Measurements from ENCODE around the gene OPA1.

The OPA1 gene

DNA sequence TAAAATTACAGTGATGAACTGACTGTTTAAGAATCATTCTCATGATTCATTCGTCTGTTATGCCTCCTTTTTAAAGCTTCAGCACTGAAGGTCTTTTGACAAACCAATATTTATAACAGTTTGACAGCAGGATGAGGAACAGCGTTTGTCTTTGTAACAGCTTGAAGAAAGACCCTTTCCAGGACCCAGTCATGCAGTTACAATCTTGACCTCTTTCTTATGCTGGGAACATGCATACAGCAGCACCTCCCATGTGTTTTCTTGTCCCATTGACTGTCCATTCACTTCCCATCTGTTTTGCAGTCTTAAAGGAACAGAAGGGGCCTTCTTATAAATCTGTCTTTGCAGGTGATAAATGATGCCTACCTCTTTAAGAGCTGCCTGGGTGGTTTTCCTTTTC is 87.2 kb downstream of the OPA1 start:
- Histone ChIP-seq H3K4me3 (ENCODE audit: low read depth, low read length) (no peak overlapping the region), H3K27ac (ENCODE audit: low read depth, low read length) (no peak overlapping the region), H3K9me3 (ENCODE audit: control insufficient read depth, insufficient read depth, low read depth, low read length) (no peaks in the 10 kb centered on the region), H3K9ac (ENCODE audit: low read length) (no peak overlapping the region), H3K27me3 (ENCODE audit: control insufficient read depth, insufficient read depth, low read length) (no peaks in the 10 kb centered on the region), H3K36me3 (ENCODE audit: control insufficient read depth, insufficient read depth, low read length) (peaks cover 12% of the 10 kb centered on the region), H3K4me1 (ENCODE audit: control insufficient read depth, insufficient read depth, low read length) (no peaks in the 10 kb centered on the region)

DNA sequence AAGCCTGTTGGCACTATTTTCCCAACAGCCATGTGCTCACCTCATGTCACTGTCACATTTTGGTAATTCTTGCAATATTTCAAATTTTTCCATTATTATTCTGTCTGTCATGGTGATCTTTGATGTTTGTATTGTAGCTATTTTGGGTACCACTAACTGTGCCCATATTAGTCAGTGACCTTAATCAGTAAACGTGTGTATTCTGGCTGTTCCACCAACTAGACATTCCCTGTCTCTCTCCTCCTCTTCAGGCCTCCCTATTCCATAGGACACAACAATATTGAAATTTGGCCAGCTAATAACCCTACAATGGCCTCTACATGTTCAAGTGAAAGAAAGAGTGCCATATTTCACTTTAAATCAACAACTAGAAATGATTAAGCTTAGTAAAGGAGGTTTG is 88.6 kb downstream of the OPA1 start:
- H3K27me3 ChIP-seq (ENCODE audit: control insufficient read depth, insufficient read depth, low read length) = no peaks in the 10 kb centered on the region
- no peak overlapping the region for H3K27ac ChIP-seq (ENCODE audit: low read depth, low read length)
- H3K36me3 ChIP-seq (ENCODE audit: control insufficient read depth, insufficient read depth, low read length) = peaks cover 6% of the 10 kb centered on the region; the same call in 1 of the 2 replicates
- no peak overlapping the region for H3K4me3 ChIP-seq (ENCODE audit: low read depth, low read length)
- H3K9ac ChIP-seq (ENCODE audit: low read length) = no peak overlapping the region
- H3K9me3 ChIP-seq (ENCODE audit: control insufficient read depth, insufficient read depth, low read depth, low read length) = no peaks in the 10 kb centered on the region
- H3K4me1 ChIP-seq (ENCODE audit: control insufficient read depth, insufficient read depth, low read length) = no peaks in the 10 kb centered on the region

DNA sequence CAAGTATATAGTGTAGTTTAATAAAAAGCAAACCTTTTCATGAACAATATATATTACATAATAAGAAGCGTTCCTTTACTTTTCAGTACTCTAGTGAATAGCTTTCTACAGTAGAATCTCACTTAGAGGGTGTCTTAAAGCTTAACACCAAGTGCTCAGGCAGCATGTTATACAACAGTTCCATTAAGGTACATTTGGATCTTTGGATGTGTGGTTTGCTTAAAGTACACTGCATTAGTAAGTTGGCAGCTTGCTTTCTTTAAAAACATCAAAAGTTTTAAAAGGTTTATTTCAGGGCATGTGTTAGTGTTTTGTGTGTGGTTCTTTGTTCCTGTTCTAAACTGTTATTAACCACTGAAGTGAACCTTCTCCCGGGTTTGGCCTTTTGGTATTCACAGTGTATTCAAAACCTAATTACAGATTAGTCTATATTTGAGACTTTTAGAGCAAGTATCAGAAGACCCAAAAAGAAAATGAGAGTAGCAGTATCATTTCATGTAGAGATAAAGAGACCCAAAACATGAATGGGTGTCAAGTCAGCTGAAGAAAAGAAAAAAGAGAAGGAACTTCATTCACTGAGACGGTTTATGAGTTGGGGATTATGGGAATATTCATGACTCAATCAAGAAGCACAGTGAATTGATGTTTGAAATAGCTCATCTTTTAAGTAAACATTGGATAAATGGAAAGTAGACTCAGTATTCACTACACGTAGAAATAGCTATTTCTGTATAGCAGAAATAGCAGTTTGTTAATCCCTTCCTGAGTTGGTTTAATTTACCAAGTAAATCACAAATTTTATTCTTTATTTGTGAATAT is 93.9 kb downstream of the OPA1 start:
- no peaks in the 10 kb centered on the region for H3K27me3 ChIP-seq (ENCODE audit: control insufficient read depth, insufficient read depth, low read length)
- H3K9me3 ChIP-seq (ENCODE audit: control insufficient read depth, insufficient read depth, low read depth, low read length) = no peaks in the 10 kb centered on the region
- H3K4me1 ChIP-seq (ENCODE audit: control insufficient read depth, insufficient read depth, low read length) = no peaks in the 10 kb centered on the region
- H3K9ac ChIP-seq (ENCODE audit: low read length) = no peak overlapping the region
- H3K27ac ChIP-seq (ENCODE audit: low read depth, low read length) = no peak overlapping the region
- H3K36me3 ChIP-seq (ENCODE audit: control insufficient read depth, insufficient read depth, low read length) = peaks cover 14% of the 10 kb centered on the region
- no peak overlapping the region for H3K4me3 ChIP-seq (ENCODE audit: low read depth, low read length)

DNA sequence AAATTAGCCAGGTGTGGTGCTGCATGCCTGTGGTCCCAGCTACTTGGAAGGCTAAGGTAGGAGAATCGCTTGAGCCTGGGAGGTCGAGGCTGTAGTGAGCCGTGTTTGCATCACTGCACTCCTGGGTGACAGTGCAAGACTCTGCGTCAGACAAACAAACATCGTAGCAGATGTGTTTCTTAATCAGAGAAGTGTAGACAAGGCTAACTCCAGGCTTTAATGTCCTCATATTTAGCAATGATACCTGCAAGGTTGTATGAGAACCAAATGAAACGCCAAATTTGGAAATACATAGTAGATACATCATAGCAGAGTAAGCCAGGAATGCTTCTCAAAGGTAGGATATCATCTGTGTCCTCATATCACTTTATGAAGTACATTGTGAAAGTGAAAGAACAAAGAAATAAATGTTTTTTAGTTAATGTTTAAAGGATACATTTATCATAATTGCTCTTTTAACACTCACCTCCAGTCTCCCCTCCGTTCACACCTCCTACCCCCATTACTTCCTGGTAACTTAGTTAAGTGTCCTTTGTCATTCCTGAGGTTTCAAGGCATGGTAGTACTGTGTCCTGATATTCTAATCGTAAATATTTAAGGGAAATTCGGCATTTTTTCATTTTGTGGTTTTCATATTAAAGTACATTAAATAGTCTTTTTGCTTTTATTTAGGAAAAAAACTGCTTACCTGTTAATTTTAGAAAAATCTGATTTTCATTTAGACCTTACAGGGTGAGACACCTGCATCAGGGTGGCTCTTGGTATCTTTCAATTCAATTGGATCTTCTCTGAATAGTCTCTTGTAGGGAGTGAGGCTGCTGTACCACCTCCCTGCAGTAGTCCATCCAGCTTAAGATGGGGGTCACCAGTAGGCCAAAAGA is 96.1 kb downstream of the OPA1 start:
- Histone ChIP-seq H3K27me3 (ENCODE audit: control insufficient read depth, insufficient read depth, low read length) (no peaks in the 10 kb centered on the region), H3K9me3 (ENCODE audit: control insufficient read depth, insufficient read depth, low read depth, low read length) (no peaks in the 10 kb centered on the region), H3K4me3 (ENCODE audit: low read depth, low read length) (no peak overlapping the region), H3K9ac (ENCODE audit: low read length) (no peak overlapping the region), H3K4me1 (ENCODE audit: control insufficient read depth, insufficient read depth, low read length) (no peaks in the 10 kb centered on the region), H3K36me3 (ENCODE audit: control insufficient read depth, insufficient read depth, low read length) (peaks cover 26% of the 10 kb centered on the region), H3K27ac (ENCODE audit: low read depth, low read length) (no peak overlapping the region)

DNA sequence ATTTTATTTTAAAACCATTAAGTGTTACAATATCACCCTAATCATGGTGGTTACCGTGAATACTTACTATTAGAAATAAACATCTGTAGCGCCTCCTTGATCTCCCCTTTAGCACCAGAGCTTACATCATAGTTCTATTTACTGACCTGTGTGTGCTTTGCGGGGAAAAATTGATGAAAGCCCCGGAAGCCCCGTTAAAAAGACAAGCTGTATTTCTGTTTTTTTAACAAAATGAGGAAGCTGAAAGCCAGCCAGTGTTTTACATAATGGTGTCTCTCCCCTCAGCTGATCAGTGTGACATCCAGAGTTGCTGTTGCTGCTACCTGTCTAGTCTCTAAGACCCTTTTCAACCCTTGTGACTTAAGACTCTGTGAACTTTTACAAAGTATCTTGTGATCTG is 100.8 kb downstream of the OPA1 start:
- peaks cover 41% of the 10 kb centered on the region for H3K36me3 ChIP-seq (ENCODE audit: control insufficient read depth, insufficient read depth, low read length)
- no peaks in the 10 kb centered on the region for H3K27me3 ChIP-seq (ENCODE audit: control insufficient read depth, insufficient read depth, low read length)
- H3K4me3 ChIP-seq (ENCODE audit: low read depth, low read length) = no peak overlapping the region
- no peaks in the 10 kb centered on the region for H3K9me3 ChIP-seq (ENCODE audit: control insufficient read depth, insufficient read depth, low read depth, low read length)
- no peak overlapping the region for H3K27ac ChIP-seq (ENCODE audit: low read depth, low read length)
- no peak overlapping the region for H3K9ac ChIP-seq (ENCODE audit: low read length)
- no peaks in the 10 kb centered on the region for H3K4me1 ChIP-seq (ENCODE audit: control insufficient read depth, insufficient read depth, low read length)

DNA sequence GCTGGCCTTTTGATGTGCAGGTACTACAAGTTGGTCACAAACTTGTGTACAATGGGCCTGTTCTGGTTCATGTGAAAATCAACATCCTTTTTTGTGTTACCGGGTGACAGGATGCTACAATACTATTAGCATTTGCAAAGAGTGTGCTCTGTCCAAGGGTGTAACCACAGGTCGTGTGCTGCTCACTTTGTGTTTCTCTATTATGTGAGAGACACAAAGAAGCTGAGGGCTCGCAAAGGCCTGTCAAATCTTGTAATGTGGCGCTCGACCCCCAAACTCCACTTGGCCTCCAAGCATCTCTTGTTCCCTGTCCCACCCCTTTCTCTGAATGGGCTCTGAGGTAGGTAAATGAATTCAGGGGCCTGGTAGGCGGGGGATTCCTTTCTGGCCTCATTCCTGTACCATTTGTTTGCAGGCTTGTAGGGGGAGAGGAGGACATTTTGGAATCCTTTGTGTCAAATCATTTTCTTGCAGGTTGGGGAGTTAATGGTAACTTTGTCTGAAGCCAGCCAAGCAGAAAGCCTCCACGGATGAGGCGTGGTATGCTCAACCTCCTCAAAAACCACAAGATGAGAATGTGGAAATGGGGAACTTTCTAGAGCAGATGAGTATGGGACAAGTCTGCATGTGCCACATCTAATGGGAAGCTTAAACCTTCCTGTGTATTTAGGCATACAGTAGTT is 109.1 kb downstream of the OPA1 start:
- peaks cover 5% of the 10 kb centered on the region; the same call in 1 of the 2 replicates for H3K36me3 ChIP-seq (ENCODE audit: control insufficient read depth, insufficient read depth, low read length)
- H3K4me3 ChIP-seq (ENCODE audit: low read depth, low read length) = no peak overlapping the region
- H3K27ac ChIP-seq (ENCODE audit: low read depth, low read length) = no peak overlapping the region
- H3K27me3 ChIP-seq (ENCODE audit: control insufficient read depth, insufficient read depth, low read length) = no peaks in the 10 kb centered on the region
- H3K9ac ChIP-seq (ENCODE audit: low read length) = no peak overlapping the region
- peaks cover 6% of the 10 kb centered on the region; the same call in 1 of the 2 replicates for H3K4me1 ChIP-seq (ENCODE audit: control insufficient read depth, insufficient read depth, low read length)
- no peaks in the 10 kb centered on the region for H3K9me3 ChIP-seq (ENCODE audit: control insufficient read depth, insufficient read depth, low read depth, low read length)

DNA sequence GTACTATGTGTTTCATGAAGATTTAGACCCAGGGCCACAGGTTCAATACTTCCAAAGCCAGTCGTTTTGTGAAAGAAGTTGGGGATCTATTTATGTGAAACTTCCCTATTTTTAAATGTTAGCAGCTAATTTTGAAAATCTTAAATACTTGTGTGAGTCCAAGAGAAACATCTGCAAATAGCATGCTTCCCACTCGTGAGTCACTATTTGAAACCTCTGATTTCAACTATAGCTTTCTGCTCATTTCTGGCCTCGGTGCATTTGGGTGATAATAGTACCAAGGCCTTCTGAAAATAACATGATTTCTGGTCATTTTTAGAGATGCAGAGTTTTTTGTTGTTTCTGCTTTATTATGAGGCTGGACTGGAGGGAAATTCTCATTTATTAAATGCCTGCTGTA is 110.0 kb downstream of the OPA1 start:
- Histone ChIP-seq H3K27me3 (ENCODE audit: control insufficient read depth, insufficient read depth, low read length) (no peaks in the 10 kb centered on the region), H3K9ac (ENCODE audit: low read length) (no peak overlapping the region), H3K4me3 (ENCODE audit: low read depth, low read length) (no peak overlapping the region), H3K36me3 (ENCODE audit: control insufficient read depth, insufficient read depth, low read length) (peaks cover 5% of the 10 kb centered on the region; the same call in 1 of the 2 replicates), H3K27ac (ENCODE audit: low read depth, low read length) (no peak overlapping the region), H3K9me3 (ENCODE audit: control insufficient read depth, insufficient read depth, low read depth, low read length) (no peaks in the 10 kb centered on the region), H3K4me1 (ENCODE audit: control insufficient read depth, insufficient read depth, low read length) (peaks cover 6% of the 10 kb centered on the region; the same call in 1 of the 2 replicates)

DNA sequence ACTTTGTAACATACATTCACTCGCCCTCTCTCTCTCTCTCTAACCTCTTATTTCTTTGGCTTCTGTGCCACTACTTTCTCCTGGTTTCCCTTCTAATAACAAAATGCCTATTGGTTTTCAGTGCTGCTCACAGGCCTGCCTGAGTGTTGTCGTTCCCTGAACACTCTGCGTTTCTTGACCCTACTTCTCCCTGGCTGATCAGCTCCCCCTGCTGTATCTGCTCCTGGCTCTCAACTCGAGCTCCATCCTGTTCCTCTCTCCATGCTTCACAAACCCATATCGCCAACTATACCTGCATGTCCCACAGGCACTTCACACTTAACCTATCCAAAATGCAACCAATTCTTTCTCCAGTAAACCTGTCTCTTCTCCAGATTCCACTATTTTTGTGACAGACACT is 111.4 kb downstream of the OPA1 start:
- peaks cover 5% of the 10 kb centered on the region; the same call in 1 of the 2 replicates for H3K36me3 ChIP-seq (ENCODE audit: control insufficient read depth, insufficient read depth, low read length)
- H3K9me3 ChIP-seq (ENCODE audit: control insufficient read depth, insufficient read depth, low read depth, low read length) = no peaks in the 10 kb centered on the region
- no peaks in the 10 kb centered on the region for H3K27me3 ChIP-seq (ENCODE audit: control insufficient read depth, insufficient read depth, low read length)
- no peak overlapping the region for H3K4me3 ChIP-seq (ENCODE audit: low read depth, low read length)
- H3K4me1 ChIP-seq (ENCODE audit: control insufficient read depth, insufficient read depth, low read length) = peaks cover 6% of the 10 kb centered on the region; the same call in 1 of the 2 replicates
- no peak overlapping the region for H3K27ac ChIP-seq (ENCODE audit: low read depth, low read length)
- H3K9ac ChIP-seq (ENCODE audit: low read length) = no peak overlapping the region

DNA sequence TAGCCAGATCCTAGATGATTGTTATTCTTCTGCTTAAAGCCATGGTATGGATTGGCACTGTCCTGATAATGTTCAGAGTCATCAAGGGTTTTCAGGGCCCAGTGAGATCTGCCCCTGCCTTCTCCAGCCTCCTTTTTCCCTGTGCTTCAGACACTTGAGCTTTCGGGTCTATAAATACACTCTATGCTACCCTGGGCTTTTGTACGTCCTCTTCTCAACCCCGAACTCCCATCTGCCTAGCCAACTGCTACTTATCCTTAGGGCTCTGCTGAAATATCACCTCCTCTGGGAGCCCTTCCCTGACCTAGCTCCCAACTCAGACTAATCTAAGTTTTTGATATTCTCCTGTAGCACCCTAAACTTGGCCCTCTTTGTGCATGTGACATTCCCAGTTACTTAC is 115.3 kb downstream of the OPA1 start:
- Histone ChIP-seq H3K9ac (ENCODE audit: low read length) (no peak overlapping the region), H3K4me3 (ENCODE audit: low read depth, low read length) (no peak overlapping the region), H3K4me1 (ENCODE audit: control insufficient read depth, insufficient read depth, low read length) (peaks cover 11% of the 10 kb centered on the region; the same call in 1 of the 2 replicates)

DNA sequence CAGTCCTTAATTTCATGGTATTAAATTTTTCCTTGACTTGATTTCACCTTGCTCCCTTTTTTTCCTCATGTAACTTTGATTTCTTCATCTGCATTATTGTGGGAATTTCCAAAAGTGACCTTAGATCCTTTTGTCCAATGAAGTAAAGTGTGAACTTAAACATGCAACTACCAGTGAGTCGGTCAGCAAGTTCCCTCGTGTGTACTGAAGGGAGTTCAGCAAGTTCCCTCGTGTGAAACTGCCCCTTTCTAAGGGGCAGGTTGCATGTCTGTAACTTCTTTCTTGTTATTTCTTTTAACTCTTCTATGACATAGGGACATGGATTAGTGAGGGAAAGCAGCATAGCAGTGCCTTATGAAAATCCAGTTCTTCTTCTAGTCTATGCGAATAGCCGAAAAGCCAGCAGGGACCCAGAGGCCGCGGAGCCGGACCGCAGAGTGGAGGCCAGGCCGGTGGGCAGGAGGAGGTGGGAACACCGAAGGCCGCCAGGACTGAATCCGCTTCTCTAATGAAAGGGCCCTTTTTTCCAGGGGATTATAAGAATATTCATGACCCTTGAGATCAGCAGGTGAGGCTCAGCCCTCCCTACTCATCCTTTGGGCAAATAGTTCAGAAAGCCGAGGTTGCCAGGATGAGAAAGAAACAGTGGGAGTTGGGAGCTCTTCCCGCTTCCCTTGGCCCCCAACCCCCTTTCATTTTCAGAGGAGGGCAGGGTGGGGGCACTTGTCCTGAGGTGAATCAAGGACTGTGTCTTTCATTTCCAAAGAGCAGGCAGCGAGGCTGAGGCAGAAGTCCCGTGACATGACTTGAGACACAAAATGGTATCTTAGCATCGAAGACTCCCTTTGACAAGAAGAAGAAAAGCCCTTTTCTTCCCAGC is 117.5 kb downstream of the OPA1 start:
- Histone ChIP-seq H3K4me3 (ENCODE audit: low read depth, low read length) (no peak overlapping the region), H3K9me3 (ENCODE audit: control insufficient read depth, insufficient read depth, low read depth, low read length) (peaks cover 28% of the 10 kb centered on the region), H3K27ac (ENCODE audit: low read depth, low read length) (no peak overlapping the region), H3K4me1 (ENCODE audit: control insufficient read depth, insufficient read depth, low read length) (peaks cover 11% of the 10 kb centered on the region; the same call in 1 of the 2 replicates), H3K36me3 (ENCODE audit: control insufficient read depth, insufficient read depth, low read length) (no peaks in the 10 kb centered on the region), H3K27me3 (ENCODE audit: control insufficient read depth, insufficient read depth, low read length) (no peaks in the 10 kb centered on the region), H3K9ac (ENCODE audit: low read length) (no peak overlapping the region)

More for the DNA sequence above, 115.3 kb downstream of the OPA1 start:
- Histone ChIP-seq H3K27ac (ENCODE audit: low read depth, low read length) (no peak overlapping the region), H3K9me3 (ENCODE audit: control insufficient read depth, insufficient read depth, low read depth, low read length) (peaks cover 5% of the 10 kb centered on the region), H3K36me3 (ENCODE audit: control insufficient read depth, insufficient read depth, low read length) (no peaks in the 10 kb centered on the region), H3K27me3 (ENCODE audit: control insufficient read depth, insufficient read depth, low read length) (no peaks in the 10 kb centered on the region)
